HL-60 (cell line): Measurements from ENCODE around the gene WDR6.

ENCODE experiments used
- POLR2AphosphoS5 ChIP-seq: IDR thresholded peaks from 2 replicates; pipeline ENCODE4 v1.6.1; 2012; ENCODE audit warnings: low read depth
- TF ChIP-seq, protein P1 (sequence below): IDR thresholded peaks from one replicate; pipeline ENCODE4 v1.5.1; 2011; ENCODE audit warnings: low read length, control low read depth, inconsistent platforms; ENCODE audit not compliant: insufficient read depth
- TF ChIP-seq, protein P2 (sequence below): IDR thresholded peaks from 2 replicates; pipeline ENCODE4 v1.6.1; 2012; ENCODE audit warnings: low read depth; ENCODE audit not compliant: insufficient replicate concordance

DNA sequence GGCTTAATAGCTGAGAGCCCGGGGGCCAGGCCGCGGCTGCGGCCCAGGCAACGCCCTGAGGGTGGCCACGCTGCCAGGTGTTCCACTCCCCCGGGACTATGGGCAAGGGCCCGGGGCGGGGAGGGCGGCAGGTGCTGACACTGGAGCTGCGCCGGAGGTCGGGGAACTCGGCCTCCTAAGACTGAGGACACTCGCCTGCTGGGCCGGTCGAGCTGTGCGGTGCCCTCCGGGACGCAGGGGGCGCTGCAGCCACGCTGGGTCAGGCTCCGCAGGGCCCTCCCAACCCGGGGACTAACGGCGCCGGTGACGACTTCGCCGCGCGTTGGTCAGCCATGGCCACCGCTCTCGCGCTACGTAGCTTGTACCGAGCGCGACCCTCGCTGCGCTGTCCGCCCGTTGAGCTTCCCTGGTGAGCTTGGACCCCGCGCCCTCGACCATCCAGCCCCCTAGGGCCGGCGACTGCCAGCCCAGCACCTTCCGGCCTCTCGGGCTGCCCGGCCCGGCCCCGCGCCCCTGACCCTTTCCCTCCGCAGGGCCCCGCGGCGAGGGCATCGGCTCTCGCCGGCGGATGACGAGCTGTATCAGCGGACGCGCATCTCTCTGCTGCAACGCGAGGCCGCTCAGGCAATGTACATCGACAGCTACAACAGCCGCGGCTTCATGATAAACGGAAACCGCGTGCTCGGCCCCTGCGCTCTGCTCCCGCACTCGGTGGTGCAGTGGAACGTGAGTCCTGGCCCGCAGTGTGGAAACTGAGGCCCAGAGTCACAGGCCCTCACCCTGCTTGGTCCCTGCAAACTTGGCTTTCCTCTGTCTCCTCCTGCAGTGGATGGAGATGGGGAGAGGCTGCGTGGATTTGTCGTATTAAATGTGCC lies 14.9 kb downstream of the WDR6 start, which contains the start of gene NDUFAF3:
- TF ChIP-seq, protein P1, sequence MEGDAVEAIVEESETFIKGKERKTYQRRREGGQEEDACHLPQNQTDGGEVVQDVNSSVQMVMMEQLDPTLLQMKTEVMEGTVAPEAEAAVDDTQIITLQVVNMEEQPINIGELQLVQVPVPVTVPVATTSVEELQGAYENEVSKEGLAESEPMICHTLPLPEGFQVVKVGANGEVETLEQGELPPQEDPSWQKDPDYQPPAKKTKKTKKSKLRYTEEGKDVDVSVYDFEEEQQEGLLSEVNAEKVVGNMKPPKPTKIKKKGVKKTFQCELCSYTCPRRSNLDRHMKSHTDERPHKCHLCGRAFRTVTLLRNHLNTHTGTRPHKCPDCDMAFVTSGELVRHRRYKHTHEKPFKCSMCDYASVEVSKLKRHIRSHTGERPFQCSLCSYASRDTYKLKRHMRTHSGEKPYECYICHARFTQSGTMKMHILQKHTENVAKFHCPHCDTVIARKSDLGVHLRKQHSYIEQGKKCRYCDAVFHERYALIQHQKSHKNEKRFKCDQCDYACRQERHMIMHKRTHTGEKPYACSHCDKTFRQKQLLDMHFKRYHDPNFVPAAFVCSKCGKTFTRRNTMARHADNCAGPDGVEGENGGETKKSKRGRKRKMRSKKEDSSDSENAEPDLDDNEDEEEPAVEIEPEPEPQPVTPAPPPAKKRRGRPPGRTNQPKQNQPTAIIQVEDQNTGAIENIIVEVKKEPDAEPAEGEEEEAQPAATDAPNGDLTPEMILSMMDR = peak; percentile 91
- TF ChIP-seq POLR2AphosphoS5 = peak; percentile 87; the same call in 1 of the 2 replicates
- TF ChIP-seq, protein P2, sequence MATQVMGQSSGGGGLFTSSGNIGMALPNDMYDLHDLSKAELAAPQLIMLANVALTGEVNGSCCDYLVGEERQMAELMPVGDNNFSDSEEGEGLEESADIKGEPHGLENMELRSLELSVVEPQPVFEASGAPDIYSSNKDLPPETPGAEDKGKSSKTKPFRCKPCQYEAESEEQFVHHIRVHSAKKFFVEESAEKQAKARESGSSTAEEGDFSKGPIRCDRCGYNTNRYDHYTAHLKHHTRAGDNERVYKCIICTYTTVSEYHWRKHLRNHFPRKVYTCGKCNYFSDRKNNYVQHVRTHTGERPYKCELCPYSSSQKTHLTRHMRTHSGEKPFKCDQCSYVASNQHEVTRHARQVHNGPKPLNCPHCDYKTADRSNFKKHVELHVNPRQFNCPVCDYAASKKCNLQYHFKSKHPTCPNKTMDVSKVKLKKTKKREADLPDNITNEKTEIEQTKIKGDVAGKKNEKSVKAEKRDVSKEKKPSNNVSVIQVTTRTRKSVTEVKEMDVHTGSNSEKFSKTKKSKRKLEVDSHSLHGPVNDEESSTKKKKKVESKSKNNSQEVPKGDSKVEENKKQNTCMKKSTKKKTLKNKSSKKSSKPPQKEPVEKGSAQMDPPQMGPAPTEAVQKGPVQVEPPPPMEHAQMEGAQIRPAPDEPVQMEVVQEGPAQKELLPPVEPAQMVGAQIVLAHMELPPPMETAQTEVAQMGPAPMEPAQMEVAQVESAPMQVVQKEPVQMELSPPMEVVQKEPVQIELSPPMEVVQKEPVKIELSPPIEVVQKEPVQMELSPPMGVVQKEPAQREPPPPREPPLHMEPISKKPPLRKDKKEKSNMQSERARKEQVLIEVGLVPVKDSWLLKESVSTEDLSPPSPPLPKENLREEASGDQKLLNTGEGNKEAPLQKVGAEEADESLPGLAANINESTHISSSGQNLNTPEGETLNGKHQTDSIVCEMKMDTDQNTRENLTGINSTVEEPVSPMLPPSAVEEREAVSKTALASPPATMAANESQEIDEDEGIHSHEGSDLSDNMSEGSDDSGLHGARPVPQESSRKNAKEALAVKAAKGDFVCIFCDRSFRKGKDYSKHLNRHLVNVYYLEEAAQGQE = peak; percentile 62
